ENCODE results near the gene OR10A5.
"Not testable (repeated sequence)": the region's sequence is repeated elsewhere in the genome, so short reads cannot be mapped to it uniquely, and the experiment has no call there.

OR10A5 gene

GRCh38 chr11:6875761-6876160 lies 30.3 kb downstream of the OR10A5 start:
- no peaks in the 10 kb centered on the region for H3K4me1 ChIP-seq (ENCODE audit: control insufficient read depth, insufficient read depth, low read length)
- H3K36me3 ChIP-seq (ENCODE audit: control insufficient read depth, insufficient read depth, low read length): no peaks in the 10 kb centered on the region
- H3K9ac ChIP-seq (ENCODE audit: low read length): no peak overlapping the region
- no peaks in the 10 kb centered on the region for H3K9me3 ChIP-seq (ENCODE audit: control insufficient read depth, insufficient read depth, low read depth, low read length)
- no peak overlapping the region for H3K4me3 ChIP-seq (ENCODE audit: low read depth, low read length)
- no peaks in the 10 kb centered on the region for H3K27me3 ChIP-seq (ENCODE audit: control insufficient read depth, insufficient read depth, low read length)
- H3K27ac ChIP-seq (ENCODE audit: low read depth, low read length): no peak overlapping the region

GRCh38 chr11:6876325-6876724 lies 30.8 kb downstream of the OR10A5 start, which contains the start of gene OR10A4:
TSS of gene OR10A4 (plus strand) at chr11:6876625. CDS start at chr11:6876648, 23 bp downstream.
- H3K36me3 ChIP-seq (ENCODE audit: control insufficient read depth, insufficient read depth, low read length): no peaks in the 10 kb centered on the region
- H3K4me3 ChIP-seq (ENCODE audit: low read depth, low read length): no peak within 1 kb of the TSS
- H3K9me3 ChIP-seq (ENCODE audit: control insufficient read depth, insufficient read depth, low read depth, low read length): no peaks in the 10 kb centered on the region
- no peak within 1 kb of the TSS for H3K9ac ChIP-seq (ENCODE audit: low read length)
- no peak within 1 kb of the TSS for H3K27ac ChIP-seq (ENCODE audit: low read depth, low read length)
- no peaks in the 10 kb centered on the region for H3K4me1 ChIP-seq (ENCODE audit: control insufficient read depth, insufficient read depth, low read length)
- no peaks in the 10 kb centered on the region for H3K27me3 ChIP-seq (ENCODE audit: control insufficient read depth, insufficient read depth, low read length)

GRCh38 chr11:6876914-6877313 lies 31.4 kb downstream of the OR10A5 start:
- Histone ChIP-seq H3K36me3 (ENCODE audit: control insufficient read depth, insufficient read depth, low read length) (no peaks in the 10 kb centered on the region), H3K4me3 (ENCODE audit: low read depth, low read length) (no peak overlapping the region), H3K9me3 (ENCODE audit: control insufficient read depth, insufficient read depth, low read depth, low read length) (no peaks in the 10 kb centered on the region), H3K27me3 (ENCODE audit: control insufficient read depth, insufficient read depth, low read length) (no peaks in the 10 kb centered on the region), H3K9ac (ENCODE audit: low read length) (no peak overlapping the region), H3K27ac (ENCODE audit: low read depth, low read length) (no peak overlapping the region), H3K4me1 (ENCODE audit: control insufficient read depth, insufficient read depth, low read length) (no peaks in the 10 kb centered on the region)

- no peaks in the 10 kb centered on the region for H3K9me3 ChIP-seq (ENCODE audit: control insufficient read depth, insufficient read depth, low read depth, low read length)
- H3K9ac ChIP-seq (ENCODE audit: low read length): no peak overlapping the region
- no peaks in the 10 kb centered on the region for H3K27me3 ChIP-seq (ENCODE audit: control insufficient read depth, insufficient read depth, low read length)
- H3K27ac ChIP-seq (ENCODE audit: low read depth, low read length): no peak overlapping the region
- H3K36me3 ChIP-seq (ENCODE audit: control insufficient read depth, insufficient read depth, low read length): no peaks in the 10 kb centered on the region
- no peaks in the 10 kb centered on the region for H3K4me1 ChIP-seq (ENCODE audit: control insufficient read depth, insufficient read depth, low read length)
- no peak overlapping the region for H3K4me3 ChIP-seq (ENCODE audit: low read depth, low read length)
Observed at GRCh38 chr11:6882751-6883150, 37.3 kb downstream of the OR10A5 start.

- not testable (repeated sequence) for H3K27me3 ChIP-seq (ENCODE audit: control insufficient read depth, insufficient read depth, low read length); H3K9ac ChIP-seq (ENCODE audit: low read length); H3K27ac ChIP-seq (ENCODE audit: low read depth, low read length); H3K9me3 ChIP-seq (ENCODE audit: control insufficient read depth, insufficient read depth, low read depth, low read length); H3K4me1 ChIP-seq (ENCODE audit: control insufficient read depth, insufficient read depth, low read length); H3K4me3 ChIP-seq (ENCODE audit: low read depth, low read length); H3K36me3 ChIP-seq (ENCODE audit: control insufficient read depth, insufficient read depth, low read length)
Observed at GRCh38 chr11:6887711-6888110, 42.2 kb downstream of the OR10A5 start.

GRCh38 chr11:6888830-6889229 lies 43.3 kb downstream of the OR10A5 start:
- H3K36me3 ChIP-seq (ENCODE audit: control insufficient read depth, insufficient read depth, low read length): no peaks in the 10 kb centered on the region

GRCh38 chr11:6889835-6890234 lies 44.4 kb downstream of the OR10A5 start:
- Histone ChIP-seq H3K9me3 (ENCODE audit: control insufficient read depth, insufficient read depth, low read depth, low read length) (no peaks in the 10 kb centered on the region), H3K27ac (ENCODE audit: low read depth, low read length) (no peak overlapping the region), H3K36me3 (ENCODE audit: control insufficient read depth, insufficient read depth, low read length) (no peaks in the 10 kb centered on the region), H3K27me3 (ENCODE audit: control insufficient read depth, insufficient read depth, low read length) (no peaks in the 10 kb centered on the region), H3K4me1 (ENCODE audit: control insufficient read depth, insufficient read depth, low read length) (no peaks in the 10 kb centered on the region), H3K9ac (ENCODE audit: low read length) (no peak overlapping the region), H3K4me3 (ENCODE audit: low read depth, low read length) (no peak overlapping the region)

More at GRCh38 chr11:6888830-6889229, 43.3 kb downstream of the OR10A5 start:
- Histone ChIP-seq H3K27ac (ENCODE audit: low read depth, low read length) (no peak overlapping the region), H3K4me3 (ENCODE audit: low read depth, low read length) (no peak overlapping the region), H3K9ac (ENCODE audit: low read length) (no peak overlapping the region), H3K27me3 (ENCODE audit: control insufficient read depth, insufficient read depth, low read length) (no peaks in the 10 kb centered on the region), H3K4me1 (ENCODE audit: control insufficient read depth, insufficient read depth, low read length) (no peaks in the 10 kb centered on the region), H3K9me3 (ENCODE audit: control insufficient read depth, insufficient read depth, low read depth, low read length) (no peaks in the 10 kb centered on the region)

- H3K27me3 ChIP-seq (ENCODE audit: control insufficient read depth, insufficient read depth, low read length): no peaks in the 10 kb centered on the region
- no peak within 1 kb of the TSS for H3K27ac ChIP-seq (ENCODE audit: low read depth, low read length)
- no peaks in the 10 kb centered on the region for H3K36me3 ChIP-seq (ENCODE audit: control insufficient read depth, insufficient read depth, low read length)
- no peak within 1 kb of the TSS for H3K4me3 ChIP-seq (ENCODE audit: low read depth, low read length)
- H3K4me1 ChIP-seq (ENCODE audit: control insufficient read depth, insufficient read depth, low read length): no peaks in the 10 kb centered on the region
- no peak within 1 kb of the TSS for H3K9ac ChIP-seq (ENCODE audit: low read length)
- H3K9me3 ChIP-seq (ENCODE audit: control insufficient read depth, insufficient read depth, low read depth, low read length): no peaks in the 10 kb centered on the region
Observed at GRCh38 chr11:6892400-6892799, 46.9 kb downstream of the OR10A5 start, which contains the start of gene OR2D2. TSS of gene OR2D2 (minus strand) at chr11:6892500. CDS start at chr11:6892500, 0 bp downstream.

- no peaks in the 10 kb centered on the region for H3K27me3 ChIP-seq (ENCODE audit: control insufficient read depth, insufficient read depth, low read length)
- H3K4me1 ChIP-seq (ENCODE audit: control insufficient read depth, insufficient read depth, low read length): no peaks in the 10 kb centered on the region
- no peak overlapping the region for H3K9ac ChIP-seq (ENCODE audit: low read length)
- no peak overlapping the region for H3K27ac ChIP-seq (ENCODE audit: low read depth, low read length)
- no peaks in the 10 kb centered on the region for H3K9me3 ChIP-seq (ENCODE audit: control insufficient read depth, insufficient read depth, low read depth, low read length)
- H3K36me3 ChIP-seq (ENCODE audit: control insufficient read depth, insufficient read depth, low read length): no peaks in the 10 kb centered on the region
- H3K4me3 ChIP-seq (ENCODE audit: low read depth, low read length): no peak overlapping the region
Observed at GRCh38 chr11:6894097-6894496, 48.6 kb downstream of the OR10A5 start.

- no peak overlapping the region for H3K27ac ChIP-seq (ENCODE audit: low read depth, low read length)
- no peaks in the 10 kb centered on the region for H3K36me3 ChIP-seq (ENCODE audit: control insufficient read depth, insufficient read depth, low read length)
- H3K27me3 ChIP-seq (ENCODE audit: control insufficient read depth, insufficient read depth, low read length): no peaks in the 10 kb centered on the region
- no peak overlapping the region for H3K9ac ChIP-seq (ENCODE audit: low read length)
- no peaks in the 10 kb centered on the region for H3K4me1 ChIP-seq (ENCODE audit: control insufficient read depth, insufficient read depth, low read length)
- H3K4me3 ChIP-seq (ENCODE audit: low read depth, low read length): no peak overlapping the region
- H3K9me3 ChIP-seq (ENCODE audit: control insufficient read depth, insufficient read depth, low read depth, low read length): no peaks in the 10 kb centered on the region
Observed at GRCh38 chr11:6895010-6895409, 49.5 kb downstream of the OR10A5 start.
